ENCODE measurements around the gene C3orf38.
"Not testable (repeated sequence)": the region's sequence is repeated elsewhere in the genome, so short reads cannot be mapped to it uniquely, and the experiment has no call there.

The C3orf38 gene

GRCh38 chr3:88152841-88153240, 3.1 kb downstream of the C3orf38 start:
- DNase-seq (ENCODE audit: low read depth in 2 of 2), result no peak

DNA sequence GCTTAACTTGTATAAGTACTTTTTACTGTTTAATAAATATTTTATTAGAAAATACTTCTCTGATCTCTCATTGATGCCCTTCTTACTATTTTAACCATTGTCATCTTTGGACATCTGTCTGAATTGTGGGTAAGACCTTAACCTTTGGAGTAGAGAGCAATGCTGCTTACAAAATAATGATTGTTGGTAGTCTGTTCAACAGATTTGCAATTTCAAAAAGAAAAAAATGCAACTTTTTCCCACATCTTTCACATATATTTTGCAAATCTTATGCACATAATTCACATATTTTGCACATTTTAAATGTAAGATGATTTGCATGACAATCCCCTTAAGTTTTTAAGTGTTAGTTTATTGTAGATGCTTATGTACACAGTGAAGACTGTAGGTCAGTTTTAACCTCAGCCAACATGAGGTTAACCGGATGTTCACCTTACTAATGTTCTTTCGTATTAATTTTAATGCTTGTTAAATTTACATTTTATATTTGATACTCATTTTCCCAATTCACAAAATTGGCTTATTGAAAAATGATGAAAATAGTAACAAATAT, 16.7 kb downstream of the C3orf38 start:
- DNase-seq (ENCODE audit: low read depth in 2 of 2), result no peak

DNA sequence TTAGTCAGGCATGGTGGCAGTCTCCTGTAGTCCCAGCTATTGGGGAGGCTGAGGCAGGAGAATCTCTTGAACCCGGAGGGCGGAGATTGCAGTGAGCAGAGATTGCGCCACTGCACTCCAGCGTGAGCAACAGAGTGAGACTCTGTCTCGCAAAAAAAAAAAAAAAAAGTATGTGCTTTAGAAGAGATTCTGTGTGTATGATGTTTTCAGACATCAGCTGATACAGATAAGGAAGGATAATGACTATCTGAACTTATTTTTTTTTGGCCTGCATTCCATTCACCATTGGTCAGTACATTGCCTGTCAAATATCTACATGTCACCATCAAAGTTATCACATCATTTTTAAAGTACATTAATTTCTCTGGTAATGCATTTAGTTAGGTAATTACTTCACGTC, 17.4 kb downstream of the C3orf38 start:
- no peak for DNase-seq (ENCODE audit: low read depth in 2 of 2)

DNA sequence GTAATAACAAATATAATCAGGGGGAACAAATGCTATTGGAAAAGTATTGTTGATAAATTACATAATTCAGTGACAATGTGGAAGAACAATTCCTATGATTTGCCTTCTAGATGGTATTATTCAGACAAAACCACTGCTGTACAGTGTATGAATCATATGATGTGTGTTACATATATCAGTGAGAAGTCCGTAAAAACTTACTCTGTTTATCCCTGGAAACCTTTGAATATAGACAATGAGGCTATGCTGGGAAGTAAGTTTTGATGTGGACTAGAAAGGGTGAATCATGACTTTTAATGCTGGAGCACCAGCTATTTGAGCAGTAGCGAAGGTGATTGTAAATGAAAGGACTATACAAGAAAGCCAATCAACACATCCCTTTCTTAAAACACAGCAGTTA, 17.9 kb downstream of the C3orf38 start:
- no peak for DNase-seq (ENCODE audit: low read depth in 2 of 2)

DNA sequence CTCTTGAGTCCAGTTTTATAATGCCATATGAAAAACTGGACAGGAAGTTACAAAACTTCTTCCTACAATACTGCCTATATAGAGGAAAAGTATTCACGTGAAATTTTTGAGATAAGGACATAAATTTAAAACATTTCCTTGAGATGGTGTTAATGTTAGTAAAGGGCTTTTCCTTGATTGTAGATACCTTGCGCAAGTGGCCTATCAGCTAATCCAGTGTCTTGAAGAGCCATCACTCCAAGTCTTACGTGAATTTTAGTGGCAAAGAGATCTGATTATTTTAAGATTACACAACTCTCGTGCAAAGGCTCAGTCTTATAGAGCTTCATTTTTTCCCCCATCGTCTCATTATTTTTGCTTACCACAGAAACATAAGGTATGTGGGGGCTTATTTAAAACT, 18.4 kb downstream of the C3orf38 start:
- no peak for DNase-seq (ENCODE audit: low read depth in 2 of 2)

DNA sequence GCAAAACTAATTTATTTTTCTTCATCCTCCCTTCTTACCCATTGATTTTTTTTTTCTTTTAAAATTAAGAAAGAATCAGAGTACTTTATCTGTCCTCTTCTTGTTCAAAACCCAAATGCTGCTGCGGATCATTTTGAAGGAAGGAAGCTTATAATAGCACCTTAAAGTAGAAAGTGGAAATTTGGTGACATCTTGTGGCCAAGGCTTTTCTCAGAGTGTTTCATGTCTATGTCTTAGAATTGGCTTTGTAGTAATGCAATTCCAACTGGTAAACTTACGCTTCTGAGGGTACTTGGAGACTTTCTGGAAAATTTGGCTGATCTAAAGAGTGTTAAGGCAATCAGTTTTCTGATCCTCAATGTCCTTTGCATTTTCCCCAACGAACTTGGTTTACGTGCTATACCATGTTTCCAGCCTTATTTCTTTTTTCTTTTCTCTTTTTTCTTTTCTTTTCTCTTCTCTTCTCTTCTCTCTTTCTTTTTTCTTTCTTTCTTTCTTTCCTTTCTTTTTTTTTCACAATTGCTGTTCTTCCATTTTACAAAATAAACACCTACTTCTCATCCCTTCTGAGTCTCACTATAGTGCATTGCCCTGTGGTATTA, 30.7 kb downstream of the C3orf38 start:
- peak in 1 of 2 experiments; percentile 23 for DNase-seq (ENCODE audit: low read depth in 2 of 2)

DNA sequence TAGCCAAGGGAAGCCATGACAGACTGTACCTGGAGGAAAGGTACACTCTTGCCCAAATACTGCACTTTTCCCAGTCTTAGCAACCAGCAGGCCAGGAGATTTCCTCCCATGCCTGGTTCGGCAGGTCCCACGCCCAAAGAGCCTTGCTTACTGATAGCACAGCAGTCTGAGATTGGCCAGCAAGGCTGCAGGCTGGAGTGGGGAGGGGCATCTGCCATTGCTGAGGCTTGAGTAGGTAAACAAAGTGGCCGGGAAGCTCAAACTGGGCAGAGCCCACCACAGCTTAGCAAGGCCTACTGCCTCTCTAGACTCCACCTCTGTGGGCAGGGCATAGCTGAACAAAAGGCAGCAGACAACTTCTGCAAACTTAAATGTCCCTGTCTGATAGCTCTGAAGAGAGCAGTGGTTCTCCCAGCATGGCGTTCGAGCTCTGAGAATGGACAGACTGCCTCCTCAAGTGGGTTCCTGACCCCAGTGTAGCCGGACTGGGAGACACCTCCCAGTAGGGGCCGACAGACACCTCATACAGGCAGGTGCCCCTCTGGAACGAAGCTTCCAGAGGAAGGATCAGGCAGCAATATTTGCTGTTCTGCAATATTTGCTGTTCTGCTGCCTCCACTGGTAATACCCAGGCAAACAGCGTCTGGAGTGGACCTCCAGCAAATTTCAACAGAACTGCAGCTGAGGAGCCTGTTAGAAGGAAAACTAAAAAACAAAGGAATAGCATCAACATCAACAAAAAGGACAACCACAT, 32.6 kb downstream of the C3orf38 start:
- not testable (repeated sequence) for DNase-seq (ENCODE audit: low read depth in 2 of 2)

DNA sequence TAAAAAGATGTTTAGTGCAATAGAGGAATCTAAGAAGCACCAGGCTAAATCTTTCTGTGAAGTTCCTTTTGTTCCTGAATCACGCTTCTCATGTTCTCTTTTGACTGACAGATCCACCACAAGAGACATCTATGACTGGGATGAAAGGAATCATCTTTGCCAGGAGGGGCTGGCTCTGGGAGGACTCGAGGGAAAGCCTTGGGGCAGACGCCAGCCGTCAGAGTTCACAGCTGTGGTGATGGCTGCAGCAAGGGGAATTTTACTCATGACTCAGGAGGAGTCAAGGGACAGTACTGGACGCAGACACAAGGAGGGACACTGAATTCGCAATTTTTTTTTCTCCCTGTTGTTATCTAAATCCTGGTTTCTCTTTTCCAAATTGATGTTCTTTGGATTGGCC, 38.7 kb downstream of the C3orf38 start:
- no peak for DNase-seq (ENCODE audit: low read depth in 2 of 2)

- DNase-seq (ENCODE audit: low read depth in 2 of 2), result no peak
These were observed 39.6 kb downstream of the C3orf38 start for GRCh38 chr3:88189361-88189810.

DNA sequence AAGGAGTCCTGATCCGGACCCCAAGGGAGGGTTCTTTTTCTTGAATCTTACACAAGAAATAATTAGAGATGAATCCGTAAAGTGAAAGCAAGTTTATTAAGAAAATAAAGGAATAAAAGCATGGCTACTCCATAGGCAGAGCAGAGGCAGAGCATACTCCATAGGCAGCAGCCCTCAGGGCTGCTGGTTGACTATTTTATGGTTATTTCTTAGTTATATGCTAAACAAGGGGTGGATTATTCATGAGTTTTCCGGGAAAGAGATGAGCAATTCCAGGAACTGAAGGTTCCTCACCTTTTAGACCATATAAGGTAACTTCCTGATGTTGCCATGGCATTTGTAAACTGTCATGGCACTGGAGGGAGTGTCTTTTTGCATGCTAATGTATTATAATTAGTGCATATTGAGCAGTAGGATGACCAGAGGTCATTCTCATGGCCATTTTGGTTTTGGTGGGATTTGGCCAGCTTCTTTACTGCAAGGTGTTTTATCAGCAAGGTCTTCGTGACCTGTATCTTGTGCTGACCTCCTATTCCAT, 42.2 kb downstream of the C3orf38 start:
- no peak for DNase-seq (ENCODE audit: low read depth in 2 of 2)

- DNase-seq (ENCODE audit: low read depth in 2 of 2), result no peak
These were observed 42.9 kb downstream of the C3orf38 start for GRCh38 chr3:88192631-88193030.

- peak in 1 of 2 experiments; percentile 17 for DNase-seq (ENCODE audit: low read depth in 2 of 2)
These were observed 46.2 kb downstream of the C3orf38 start for GRCh38 chr3:88195951-88196434.

GRCh38 chr3:88198121-88198520, 48.4 kb downstream of the C3orf38 start:
- DNase-seq (ENCODE audit: low read depth in 2 of 2), result no peak

DNA sequence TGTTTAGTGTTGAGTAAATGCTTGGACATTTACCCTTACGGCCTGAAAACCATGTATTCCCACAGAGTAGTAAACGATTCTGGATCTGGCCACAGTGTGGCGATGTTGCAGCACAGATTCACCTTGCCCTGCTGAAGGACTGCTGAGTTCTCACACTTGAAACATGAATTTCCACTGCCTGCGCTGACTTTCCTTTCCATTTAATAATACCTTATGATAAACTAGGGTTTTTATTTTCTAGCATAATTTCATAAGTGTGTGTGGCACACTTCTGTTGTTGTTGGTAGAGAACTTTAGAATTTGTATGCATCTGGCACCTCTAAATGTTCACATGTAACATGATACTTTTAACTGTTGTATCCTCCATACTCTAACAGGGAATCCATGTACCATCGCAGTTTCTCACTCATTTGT, 53.9 kb downstream of the C3orf38 start:
- DNase-seq (ENCODE audit: low read depth in 2 of 2), result no peak
